Hepatocyte (in vitro differentiated cells): ENCODE data around the gene CD55. TPM values are rescaled to one million over a fixed set of nuclear protein-coding genes. Genes with fewer than 3 reads are reported as not detected.

Source experiments
- DNase-seq: peaks from one replicate; pipeline ENCODE4 v3.0.0-alpha.2; 2016; ENCODE audit warnings: low spot score
- H2AFZ ChIP-seq: fragments of 200-600 bp; sonication (generic); 2 replicates; pipeline ENCODE4 v1.6.0; 2016; ENCODE audit warnings: antibody characterized with exemption, mild to moderate bottlenecking
- H3K27ac ChIP-seq: fragments of 200-600 bp; sonication (generic); 2 replicates; pipeline ENCODE4 v1.5.1; 2016; ENCODE audit warnings: mild to moderate bottlenecking
- H3K27me3 ChIP-seq: fragments of 200-600 bp; sonication (generic); 2 replicates; pipeline ENCODE4 v1.6.1; 2016
- H3K36me3 ChIP-seq: fragments of 200-600 bp; sonication (generic); replicated peaks from 2 replicates; pipeline ENCODE4 v1.5.1; 2016; ENCODE audit warnings: low read depth; ENCODE audit not compliant: insufficient read depth
- H3K4me1 ChIP-seq: fragments of 200-600 bp; sonication (generic); 2 replicates; pipeline ENCODE4 v1.5.1; 2016; ENCODE audit warnings: mild to moderate bottlenecking, moderate library complexity; ENCODE audit not compliant: insufficient read depth
- H3K4me2 ChIP-seq: fragments of 200-600 bp; sonication (generic); 2 replicates; pipeline ENCODE4 v1.6.0; 2016
- H3K4me3 ChIP-seq: fragments of 200-600 bp; sonication (generic); 2 replicates; pipeline ENCODE4 v1.5.1; 2016; ENCODE audit warnings: mild to moderate bottlenecking
- H3K79me2 ChIP-seq: fragments of 200-600 bp; sonication (generic); 2 replicates; pipeline ENCODE4 v1.6.0; 2017; ENCODE audit warnings: mild to moderate bottlenecking
- H3K9me2 ChIP-seq: fragments of 200-600 bp; sonication (generic); replicated peaks from 2 replicates; pipeline ENCODE4 v1.6.0; 2017; ENCODE audit warnings: mild to moderate bottlenecking; ENCODE audit not compliant: insufficient read depth
- H3K9me3 ChIP-seq: fragments of 200-600 bp; sonication (generic); 2 replicates; pipeline ENCODE4 v1.5.1; 2016; ENCODE audit warnings: low read depth, mild to moderate bottlenecking
- H4K20me1 ChIP-seq: fragments of 200-600 bp; sonication (generic); 2 replicates; pipeline ENCODE4 v1.6.0; 2016; ENCODE audit warnings: mild to moderate bottlenecking; ENCODE audit not compliant: insufficient read depth, poor library complexity, severe bottlenecking
- CTCF ChIP-seq: fragments of 200-600 bp; sonication (generic); IDR thresholded peaks from 2 replicates; pipeline ENCODE4 v1.5.1; 2016; ENCODE audit warnings: antibody characterized with exemption, mild to moderate bottlenecking; ENCODE audit not compliant: poor library complexity
- EZH2 ChIP-seq: fragments of 200-600 bp; sonication (generic); IDR thresholded peaks from 2 replicates; pipeline ENCODE4 v1.6.1; 2016; ENCODE audit warnings: antibody characterized with exemption, mild to moderate bottlenecking, borderline replicate concordance
- EZH2phosphoT487 ChIP-seq: fragments of 200-600 bp; sonication (generic); IDR thresholded peaks from one replicate; pipeline ENCODE4 v1.6.1; 2018; ENCODE audit warnings: antibody characterized with exemption, mild to moderate bottlenecking, low read depth, moderate library complexity; ENCODE audit not compliant: unreplicated experiment, severe bottlenecking
- WGBS: methylation state at CpG from one replicate; pipeline ENCODE4 v1.1.6; 2016; ENCODE audit warnings: low lambda C conversion rate; ENCODE audit errors: missing lambda C conversion rate; 5-methylcytosine and 5-hydroxymethylcytosine counted together
- polyA plus RNA-seq: library from polyadenylated mRNA; unstranded; fragments of >200 nt; fragmentation: Nextera tagmentation; extraction: Ambion mirVana; gene quantifications from 2 replicates; pipeline ENCODE4 v1.2.1, GENCODE V29; 2016
- total RNA-seq: library from RNA; depleted of rRNA; stranded (reverse); fragments of >200 nt; gene quantifications from 2 replicates; pipeline ENCODE4 v1.2.3, GENCODE V29; 2014

Gene CD55
- total and polyA plus RNA-seq, 2 experiments from 2014 or later: 41.1 to 57.5 TPM

- TF ChIP-seq EZH2 (no peak), CTCF (no peak)
- Histone ChIP-seq H3K4me1 (peaks cover 21% of the 10 kb centered on the region), H3K4me2 (no peak overlapping the region), H2AFZ (no peak overlapping the region), H3K36me3 (no peaks in the 10 kb centered on the region), H3K27ac (no peak overlapping the region), H3K9me2 (no peaks in the 10 kb centered on the region), H3K9me3 (no peaks in the 10 kb centered on the region), H3K27me3 (no peaks in the 10 kb centered on the region), H3K79me2 (no peaks in the 10 kb centered on the region), H3K4me3 (no peak overlapping the region), H4K20me1 (no peaks in the 10 kb centered on the region)
- DNase-seq: no peak
- WGBS: 55% methylated on average over 1 of the region's 1 CpG
These were observed 8.9 kb upstream of the CD55 start for GRCh38 chr1:207312604-207312920.

- no peak for TF ChIP-seq CTCF
- Histone ChIP-seq H3K4me2 (no peak overlapping the region), H2AFZ (no peak overlapping the region), H3K79me2 (no peaks in the 10 kb centered on the region), H3K36me3 (no peaks in the 10 kb centered on the region), H3K4me1 (peaks cover 24% of the 10 kb centered on the region), H3K4me3 (no peak overlapping the region), H3K9me2 (no peaks in the 10 kb centered on the region), H3K27me3 (no peaks in the 10 kb centered on the region), H4K20me1 (no peaks in the 10 kb centered on the region), H3K27ac (no peak overlapping the region), H3K9me3 (no peaks in the 10 kb centered on the region)
- DNase-seq: no peak
These were observed 8.3 kb upstream of the CD55 start for GRCh38 chr1:207313131-207313530.

- Histone ChIP-seq H3K79me2 (no peaks in the 10 kb centered on the region), H2AFZ (no peak overlapping the region), H3K9me3 (no peaks in the 10 kb centered on the region), H3K4me1 (peaks cover 21% of the 10 kb centered on the region), H3K27me3 (no peaks in the 10 kb centered on the region), H4K20me1 (no peaks in the 10 kb centered on the region), H3K4me3 (no peak overlapping the region), H3K36me3 (no peaks in the 10 kb centered on the region), H3K27ac (no peak overlapping the region), H3K4me2 (no peak overlapping the region), H3K9me2 (no peaks in the 10 kb centered on the region)
- DNase-seq: no peak
- no peak for TF ChIP-seq EZH2phosphoT487
- no peak for TF ChIP-seq CTCF
- TF ChIP-seq EZH2: no peak
These were observed 6.7 kb upstream of the CD55 start for GRCh38 chr1:207314816-207315215.

GRCh38 chr1:207315435-207315834 is 6.0 kb upstream of the CD55 start:
- no peaks in the 10 kb centered on the region for H3K27me3 ChIP-seq
- H3K4me2 ChIP-seq: no peak overlapping the region
- H3K9me2 ChIP-seq: no peaks in the 10 kb centered on the region
- H3K27ac ChIP-seq: no peak overlapping the region
- H3K36me3 ChIP-seq: no peaks in the 10 kb centered on the region
- no peaks in the 10 kb centered on the region for H4K20me1 ChIP-seq
- H3K4me3 ChIP-seq: no peak overlapping the region
- WGBS: 98% methylated on average over 3 of the region's 3 CpGs
- H2AFZ ChIP-seq: no peak overlapping the region
- H3K4me1 ChIP-seq: peaks cover 18% of the 10 kb centered on the region
- H3K79me2 ChIP-seq: no peaks in the 10 kb centered on the region
- DNase-seq: no peak
- TF ChIP-seq EZH2phosphoT487 (no peak), CTCF (no peak), EZH2 (no peak)
- no peaks in the 10 kb centered on the region for H3K9me3 ChIP-seq
